B cell (primary cell): Measurements from ENCODE around the gene ULBP2.
"Not testable (repeated sequence)": the region's sequence is repeated elsewhere in the genome, so short reads cannot be mapped to it uniquely, and the experiment has no call there.

ENCODE experiments used
- CTCF ChIP-seq: fragments of 200-600 bp; IDR thresholded peaks from one replicate; pipeline ENCODE4 v1.8.0; 2022; ENCODE audit warnings: antibody characterized with exemption, mild to moderate bottlenecking
- EZH2 ChIP-seq: IDR thresholded peaks from 2 replicates; pipeline ENCODE4 v1.6.1; 2012; ENCODE audit warnings: borderline replicate concordance, low read depth, mild to moderate bottlenecking, moderate library complexity, low read length; ENCODE audit not compliant: insufficient read depth, poor library complexity, severe bottlenecking

GRCh38 chr6:149954328-149954983 lies 12.6 kb downstream of the ULBP2 start:
- not testable (repeated sequence) for TF ChIP-seq CTCF, EZH2
